OCI-M1 (cell line): ENCODE data around the gene TP53INP2.
A peak's percentile ranks its signal among the peaks of the same experiment; 100 is the strongest.
"Not testable (repeated sequence)": the region's sequence is repeated elsewhere in the genome, so short reads cannot be mapped to it uniquely, and the experiment has no call there.

Experiments
- DNase-seq: peaks from one replicate; lab custom pipeline; 2025; lab: John Stamatoyannopoulos, UW

TP53INP2 gene

DNA sequence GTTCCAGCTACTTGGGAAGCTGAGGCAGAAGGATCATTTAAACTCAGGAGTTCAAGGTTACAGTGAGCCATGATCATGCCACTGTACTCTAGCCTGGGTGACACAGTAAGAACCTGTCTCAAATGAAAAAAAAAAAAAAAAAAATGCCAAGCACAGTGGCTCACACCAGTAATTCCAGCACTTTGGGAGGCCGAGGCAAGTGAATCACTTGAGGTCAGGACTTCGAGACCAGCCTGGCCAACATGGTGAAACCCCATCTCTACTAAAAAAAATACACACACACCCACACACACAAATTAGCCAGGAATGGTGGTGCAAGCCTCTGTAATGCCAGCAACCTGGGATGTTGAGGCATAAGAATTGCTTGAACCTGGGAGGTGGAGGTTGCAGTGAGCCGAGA, 18.4 kb downstream of the TP53INP2 start:
- DNase-seq, result not testable (repeated sequence)

DNA sequence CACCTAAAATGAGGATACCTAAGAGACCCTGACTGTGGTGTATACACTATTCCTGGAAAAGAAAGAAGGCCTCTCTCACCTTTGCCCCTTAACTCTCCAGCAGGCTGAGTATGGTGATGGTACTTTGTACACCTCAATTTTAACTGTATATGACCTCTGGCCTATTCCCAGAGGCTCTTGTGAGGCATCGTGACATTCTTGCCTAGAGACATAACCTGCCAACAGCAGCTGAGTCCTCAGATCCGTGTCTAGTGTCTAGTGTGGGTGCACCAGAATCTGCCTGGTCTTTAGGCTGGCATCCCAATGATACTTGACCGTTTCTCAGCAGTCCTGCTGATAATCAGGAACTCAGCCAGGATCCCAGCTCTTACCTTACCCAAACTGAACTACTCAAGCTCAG, 20.0 kb downstream of the TP53INP2 start:
- no peak for DNase-seq

DNA sequence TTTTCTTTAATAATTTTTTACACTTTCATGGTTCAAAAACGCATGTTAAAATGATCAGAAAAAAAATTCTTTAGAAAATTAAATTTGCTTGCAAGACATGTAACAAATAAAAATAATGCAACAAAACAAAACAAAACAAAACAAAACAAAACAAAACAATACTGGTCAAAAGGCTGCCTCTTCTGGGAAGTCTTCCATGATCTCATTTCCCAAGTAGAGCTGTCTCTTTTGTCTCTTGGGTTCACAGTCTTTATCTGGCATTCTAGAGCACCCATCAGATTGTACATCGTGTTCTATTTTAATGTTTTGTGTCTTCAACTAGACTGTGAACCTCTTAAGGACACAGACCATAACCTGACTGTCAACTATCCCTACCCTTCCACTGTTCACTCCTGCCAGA, 25.3 kb downstream of the TP53INP2 start:
- no peak for DNase-seq

DNA sequence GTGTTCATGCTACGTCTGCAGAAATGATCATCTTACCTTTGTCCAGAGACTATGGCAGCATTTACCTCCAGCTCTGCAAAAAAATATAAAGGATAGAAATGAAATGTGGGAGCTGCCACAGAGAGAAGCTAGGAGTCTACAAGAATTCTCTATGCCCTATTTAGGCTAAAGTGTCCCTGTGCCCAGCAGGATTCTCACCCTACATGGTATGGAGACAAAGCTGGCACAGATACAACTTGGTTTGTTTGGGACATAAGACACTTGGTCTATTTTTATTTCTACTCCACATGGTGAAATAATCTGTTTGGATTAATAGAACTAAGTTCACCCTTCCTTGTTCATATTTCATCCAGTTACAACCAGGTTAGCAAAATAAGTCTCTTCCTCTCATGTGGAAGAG, 28.4 kb downstream of the TP53INP2 start:
- DNase-seq, result no peak

DNA sequence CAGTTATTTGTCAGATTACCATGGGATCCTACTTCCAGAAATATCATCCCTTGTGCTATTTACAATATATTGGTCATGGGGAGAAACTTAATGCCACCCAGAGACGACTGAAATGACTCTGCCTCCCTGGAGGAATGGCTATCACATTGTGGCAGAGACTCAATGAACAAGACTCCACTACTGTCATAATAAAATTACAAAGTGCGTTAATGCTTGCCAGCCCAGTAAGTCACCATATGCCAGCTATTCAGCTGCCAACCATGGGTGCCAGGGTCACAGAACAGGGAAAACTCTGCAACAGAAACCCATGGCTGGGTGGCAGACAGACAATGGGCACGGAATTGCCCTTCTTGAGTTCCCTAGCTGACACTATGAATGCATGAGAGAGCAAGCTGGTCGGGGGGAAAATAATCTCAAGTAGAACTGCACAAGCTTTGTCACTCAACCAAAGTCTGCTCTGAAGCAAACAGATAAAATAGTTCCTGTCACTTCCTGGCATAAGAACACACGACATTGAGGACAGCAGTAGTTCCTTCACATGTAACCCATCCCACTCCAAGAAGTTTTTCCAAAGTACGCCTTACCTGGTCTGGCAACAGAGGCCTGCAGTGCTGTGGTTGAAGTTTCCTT, 32.1 kb downstream of the TP53INP2 start:
- peak; percentile 38 for DNase-seq

DNA sequence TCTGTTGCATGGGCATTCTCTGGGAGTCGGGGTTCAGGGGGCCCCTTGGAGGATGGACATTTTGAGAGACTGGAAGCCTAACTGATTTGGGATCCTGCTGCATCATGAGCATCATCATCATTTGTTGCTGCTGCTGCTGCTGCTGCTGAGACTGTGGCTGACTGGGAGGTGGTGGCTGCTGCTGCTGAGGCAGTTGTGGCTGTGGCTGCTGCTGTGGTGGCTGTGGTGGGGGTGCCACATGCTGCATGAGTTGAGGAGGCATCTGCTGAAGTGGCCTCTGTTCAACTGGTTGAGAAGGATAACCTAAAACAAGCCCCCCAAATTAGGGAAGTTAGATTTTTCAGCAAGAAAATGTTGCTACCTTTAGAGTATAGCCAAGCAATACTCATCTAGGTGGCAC, 38.9 kb downstream of the TP53INP2 start:
- DNase-seq, result no peak

DNA sequence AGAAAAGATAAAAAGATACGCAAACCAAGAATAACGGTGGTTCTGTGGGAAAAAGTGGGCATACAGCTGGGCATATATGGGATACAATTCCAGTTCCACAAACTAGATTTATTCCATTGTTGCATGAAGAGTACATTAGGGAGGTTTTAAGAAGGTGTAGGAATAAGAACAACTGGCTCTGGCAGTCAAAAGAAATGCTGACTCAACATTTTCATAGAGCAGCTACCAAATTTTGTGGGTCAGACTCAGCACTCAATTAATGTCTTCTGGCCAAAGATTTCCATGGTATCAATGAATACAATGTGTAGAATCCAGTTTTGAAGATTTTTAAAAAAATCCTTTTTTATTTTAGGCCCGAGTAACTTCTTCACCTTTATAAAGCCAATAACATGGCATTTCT, 40.2 kb downstream of the TP53INP2 start:
- no peak for DNase-seq

DNA sequence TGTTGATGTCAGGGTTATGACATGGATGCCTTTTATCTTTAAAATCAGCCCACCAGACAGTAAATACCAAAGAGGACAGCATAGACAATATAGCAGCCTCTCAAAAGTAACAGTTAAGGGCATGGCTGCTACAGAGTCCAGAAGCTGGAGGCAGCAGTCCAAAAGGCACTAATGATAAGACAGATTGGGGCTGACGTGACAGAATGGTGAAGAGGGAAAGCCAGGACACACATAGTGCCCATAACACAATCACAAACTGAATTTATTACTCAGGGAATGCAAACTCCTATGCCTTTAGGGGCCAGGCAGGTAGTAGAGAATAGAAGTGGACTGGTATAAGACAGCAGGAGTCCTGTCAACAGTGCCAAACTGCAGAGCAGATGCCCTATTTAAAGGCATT, 40.7 kb downstream of the TP53INP2 start:
- no peak for DNase-seq

DNA sequence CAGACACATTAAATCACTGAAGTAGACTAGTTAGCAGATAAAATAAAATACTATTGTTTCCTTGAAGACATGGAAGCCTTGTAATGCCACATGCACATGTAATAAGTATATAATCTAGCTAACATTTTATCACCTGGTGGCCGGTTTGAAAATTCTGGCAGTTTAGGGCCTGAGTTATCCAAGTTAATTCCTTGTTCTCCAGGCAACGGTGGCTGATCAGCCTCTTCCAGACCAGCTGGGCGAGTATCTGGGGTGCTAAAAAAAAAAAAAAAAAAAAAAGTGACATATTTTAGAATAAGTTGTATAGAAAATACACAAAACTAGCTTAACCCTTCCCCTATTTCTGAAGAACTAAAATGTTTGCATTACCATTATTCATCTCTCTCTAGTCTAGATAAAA, 42.5 kb downstream of the TP53INP2 start:
- no peak for DNase-seq

DNA sequence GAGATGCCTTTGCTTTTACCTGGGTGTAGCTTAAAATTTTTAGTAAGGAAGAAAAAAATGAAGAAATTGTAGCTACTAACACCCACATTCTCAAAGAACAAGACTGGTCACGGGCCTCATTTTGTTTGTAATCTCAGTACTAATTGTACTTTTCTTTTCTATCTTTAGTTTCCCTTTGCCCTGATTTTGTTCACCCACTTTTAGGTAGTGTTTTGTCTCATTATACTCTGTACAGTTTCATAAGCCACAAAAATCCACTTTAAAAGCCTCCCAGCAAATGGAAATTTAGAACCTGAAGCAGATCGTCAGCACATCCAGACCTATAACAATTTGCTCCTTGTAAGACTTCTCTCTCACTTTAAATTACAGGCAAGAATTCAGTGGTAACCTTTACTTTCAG, 43.3 kb downstream of the TP53INP2 start:
- DNase-seq, result no peak

DNA sequence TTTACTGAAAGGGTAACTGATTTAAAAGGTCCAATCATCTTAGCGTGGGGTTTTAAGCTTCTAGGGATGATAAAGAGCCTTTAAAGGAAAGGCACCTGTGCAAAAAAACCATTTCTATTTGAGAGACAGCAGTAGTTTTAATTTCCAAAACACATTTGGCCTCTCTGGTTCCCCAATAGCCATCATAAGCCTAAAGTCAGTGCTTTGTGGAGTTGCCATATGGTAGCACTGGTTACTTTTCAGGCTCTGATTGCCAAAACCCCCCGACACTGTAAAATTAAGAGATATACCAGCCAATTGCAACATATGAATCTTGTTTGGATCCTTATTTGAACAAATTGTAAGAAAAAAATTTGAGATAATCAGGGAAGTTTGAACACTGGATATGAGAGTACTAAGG, 44.6 kb downstream of the TP53INP2 start:
- no peak for DNase-seq

DNA sequence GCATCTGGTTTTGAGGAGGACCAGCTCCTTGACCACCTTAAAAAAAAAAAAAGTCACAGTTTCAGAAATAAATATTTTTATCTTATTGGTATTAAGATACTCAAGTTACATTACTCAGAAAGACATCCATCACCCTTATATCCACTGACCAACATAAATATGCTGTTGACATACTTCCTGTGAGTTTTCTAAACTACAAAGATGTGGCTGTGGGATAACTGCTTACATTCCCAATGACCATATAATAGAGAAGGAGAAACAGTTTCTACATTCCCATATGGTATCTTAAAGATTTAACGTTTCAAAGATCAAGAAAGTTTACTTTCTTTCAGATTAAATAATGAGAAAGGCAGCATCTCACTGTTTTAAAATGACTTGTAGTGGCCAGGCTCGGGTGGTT, 46.3 kb downstream of the TP53INP2 start:
- DNase-seq, result no peak

DNA sequence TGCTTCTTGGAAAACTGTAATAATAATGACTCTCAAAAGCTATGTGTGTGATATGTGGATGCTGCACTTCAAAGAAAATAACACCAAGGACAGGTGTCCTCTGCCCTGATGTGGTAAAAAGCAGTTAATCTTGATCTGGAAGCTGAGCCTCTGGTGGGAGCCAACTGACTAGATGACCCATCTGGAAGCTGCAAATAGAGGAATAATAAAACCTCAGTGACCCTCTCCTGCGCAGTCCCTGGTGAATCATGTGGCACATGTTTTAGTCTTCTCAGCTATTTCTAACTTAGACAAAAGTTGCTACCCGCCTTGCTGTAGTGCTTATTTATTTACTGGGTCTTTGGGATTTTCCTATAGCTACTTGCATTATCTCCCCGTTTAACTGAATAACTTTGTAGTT, 47.3 kb downstream of the TP53INP2 start:
- DNase-seq, result no peak

DNA sequence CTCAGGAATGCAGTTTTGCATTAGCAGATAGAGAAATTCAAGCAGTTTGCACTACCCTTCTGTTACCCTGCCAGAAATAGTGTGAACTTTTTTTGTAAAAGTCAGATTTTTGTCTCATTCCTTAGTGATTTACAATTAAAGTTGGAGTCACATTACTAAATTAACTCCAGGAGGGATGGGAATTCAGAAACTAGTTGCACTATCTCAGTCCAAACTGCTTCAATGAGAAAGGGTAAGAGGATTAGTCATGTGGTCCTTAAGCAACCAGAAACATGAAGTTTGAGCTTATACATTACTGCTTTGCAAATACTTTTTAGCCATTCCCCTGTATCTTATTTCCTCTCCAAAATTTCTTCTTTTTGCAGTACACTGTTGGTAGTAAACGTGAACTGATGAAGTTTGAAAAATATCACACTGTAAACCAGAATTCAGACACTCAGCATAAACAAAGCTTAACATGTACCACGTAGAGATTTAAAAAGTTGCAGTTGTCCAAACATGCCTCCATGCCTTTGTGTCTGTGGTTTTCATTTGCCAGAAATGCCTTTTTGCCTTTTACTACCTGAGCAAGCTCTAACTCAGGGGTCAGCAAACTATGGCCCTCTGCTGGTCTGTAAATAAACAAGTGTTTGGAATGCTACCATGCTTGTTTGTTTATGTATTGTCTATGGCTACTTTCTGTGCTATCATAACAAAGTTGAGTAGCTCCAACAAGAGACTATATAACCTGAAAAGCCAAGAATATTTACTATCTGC, 49.7 kb downstream of the TP53INP2 start:
- peak; percentile 3 for DNase-seq

DNA sequence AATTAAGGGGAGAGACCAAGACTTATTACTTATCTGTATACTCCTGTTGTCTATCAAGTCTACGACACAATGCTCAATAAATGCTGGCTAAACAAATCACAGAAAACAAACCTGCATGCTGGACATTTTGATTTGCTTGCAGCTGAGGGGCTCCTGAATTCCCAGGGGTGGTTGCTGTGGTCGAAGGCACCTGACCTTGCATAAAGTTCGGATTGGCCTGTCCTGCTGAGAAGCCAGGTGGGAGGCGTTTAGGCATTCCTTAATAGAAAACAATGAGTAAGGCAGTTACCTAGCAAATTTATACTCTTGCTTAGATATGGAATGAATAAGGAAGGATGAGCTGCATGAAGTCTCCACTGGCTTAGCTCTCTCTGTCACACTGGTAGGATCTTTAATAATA, 50.5 kb downstream of the TP53INP2 start:
- no peak for DNase-seq

DNA sequence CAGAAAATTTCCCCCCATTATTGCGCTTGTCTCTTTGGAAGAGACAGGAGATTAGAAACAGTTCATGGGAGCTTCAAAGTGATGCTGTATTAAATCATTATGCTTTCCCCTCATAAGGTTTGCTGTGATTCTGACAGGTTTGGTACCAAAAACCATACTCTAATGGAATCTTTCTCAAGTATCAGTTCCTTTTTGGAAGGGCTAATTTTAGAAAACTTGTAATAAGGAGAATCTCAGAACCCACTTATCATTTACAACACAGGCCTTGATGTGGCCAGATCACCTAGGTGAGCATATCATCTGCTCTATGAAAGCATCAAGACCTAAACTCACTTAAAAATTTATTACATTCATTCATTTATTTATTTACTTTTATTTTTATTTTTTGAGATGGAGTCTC, 51.2 kb downstream of the TP53INP2 start:
- DNase-seq, result no peak

DNA sequence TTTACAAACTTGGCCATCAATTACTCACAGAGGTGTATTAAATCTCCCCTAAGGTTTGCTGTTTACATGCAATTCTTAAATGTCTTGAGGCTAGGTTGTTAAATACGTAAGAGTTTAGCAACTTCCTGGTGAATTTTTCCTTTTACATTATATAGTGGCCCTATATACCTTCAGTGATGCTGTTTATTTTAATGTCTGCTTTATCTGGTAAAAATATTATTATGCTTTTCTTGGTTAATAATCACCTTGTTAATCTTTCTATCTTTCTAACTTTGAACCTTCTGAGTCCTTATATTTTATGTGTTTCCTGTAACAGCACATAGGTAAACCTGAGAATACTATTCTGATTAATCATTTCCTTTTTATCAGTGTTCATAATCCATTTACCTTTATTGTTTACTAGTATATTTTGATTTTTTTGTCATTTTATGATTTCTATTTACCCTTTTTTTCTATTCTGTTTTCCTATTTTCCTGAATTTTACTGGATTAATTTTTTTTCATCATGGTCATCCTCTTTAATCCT, 57.9 kb downstream of the TP53INP2 start:
- DNase-seq, result no peak
